Gastrocnemius medialis (tissue), 4 donors: ENCODE data around the gene SRPK2.

Experiments used
- CTCF ChIP-seq, 5 experiments: fragments of 450-650 bp in 3 of 5; fragments of 200-600 bp in 2 of 5; sonication (generic) in 2 of 5; IDR thresholded peaks in 4 of 5; conservative IDR thresholded peaks in 1 of 5; 1 replicate in 4 of 5; 2 replicates in 1 of 5; pipeline ENCODE4 v1.5.1; 2016 to 2019; ENCODE audit warnings: antibody characterized with exemption in 5 of 5, mild to moderate bottlenecking in 3 of 5, moderate library complexity in 3 of 5
- POLR2A ChIP-seq, 2 donors: fragments of 450-650 bp; IDR thresholded peaks; one replicate each; pipeline ENCODE4 v1.6.1; 2017; ENCODE audit warnings: antibody characterized with exemption in 2 of 2, mild to moderate bottlenecking in 2 of 2, moderate library complexity in 2 of 2

- no peak for TF ChIP-seq CTCF (IDR thresholded peaks at IDR 0.05 in 4 of 5, conservative IDR thresholded peaks at IDR 0.05 in 1 of 5)
- TF ChIP-seq POLR2A (IDR thresholded peaks at IDR 0.05), result no peak
Observed at GRCh38 chr7:105402221-105403095, 13.7 kb upstream of the SRPK2 start.
